ENCODE results near the gene CLEC2A.

Gene CLEC2A

DNA sequence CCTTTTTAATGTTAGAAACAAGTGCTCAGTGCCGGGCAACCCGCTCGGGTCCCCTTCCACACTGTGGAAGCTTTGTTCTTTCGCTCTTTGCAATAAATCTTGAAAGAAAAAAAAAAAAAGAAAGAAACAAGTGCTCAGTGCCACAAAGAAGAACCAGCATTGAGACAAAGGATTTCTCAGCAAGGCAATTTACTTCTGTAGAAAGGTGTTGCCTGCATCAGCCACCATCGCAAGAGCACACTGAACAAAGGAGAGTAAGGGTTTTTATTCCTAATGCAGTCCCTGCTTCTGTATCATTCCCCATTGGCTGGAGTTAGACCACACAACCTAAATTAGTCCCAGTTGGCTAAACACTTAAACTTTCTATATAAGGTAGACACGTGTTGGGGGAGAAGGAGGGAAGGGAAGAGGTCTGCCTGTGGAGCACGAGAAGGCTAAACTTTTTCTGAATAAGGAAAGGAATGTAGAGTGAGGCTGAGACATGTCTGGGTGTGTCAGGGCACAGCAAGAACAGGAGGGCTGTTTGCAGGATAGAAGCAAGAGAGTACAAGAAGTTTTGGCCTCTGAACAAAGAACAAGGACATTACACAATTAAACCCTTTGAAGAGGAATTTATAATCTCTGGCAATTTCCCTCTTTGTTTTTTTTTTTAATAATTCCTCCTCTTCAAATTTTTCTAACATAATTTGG is 29.5 kb downstream of the CLEC2A start:
- TF ChIP-seq, protein P1, sequence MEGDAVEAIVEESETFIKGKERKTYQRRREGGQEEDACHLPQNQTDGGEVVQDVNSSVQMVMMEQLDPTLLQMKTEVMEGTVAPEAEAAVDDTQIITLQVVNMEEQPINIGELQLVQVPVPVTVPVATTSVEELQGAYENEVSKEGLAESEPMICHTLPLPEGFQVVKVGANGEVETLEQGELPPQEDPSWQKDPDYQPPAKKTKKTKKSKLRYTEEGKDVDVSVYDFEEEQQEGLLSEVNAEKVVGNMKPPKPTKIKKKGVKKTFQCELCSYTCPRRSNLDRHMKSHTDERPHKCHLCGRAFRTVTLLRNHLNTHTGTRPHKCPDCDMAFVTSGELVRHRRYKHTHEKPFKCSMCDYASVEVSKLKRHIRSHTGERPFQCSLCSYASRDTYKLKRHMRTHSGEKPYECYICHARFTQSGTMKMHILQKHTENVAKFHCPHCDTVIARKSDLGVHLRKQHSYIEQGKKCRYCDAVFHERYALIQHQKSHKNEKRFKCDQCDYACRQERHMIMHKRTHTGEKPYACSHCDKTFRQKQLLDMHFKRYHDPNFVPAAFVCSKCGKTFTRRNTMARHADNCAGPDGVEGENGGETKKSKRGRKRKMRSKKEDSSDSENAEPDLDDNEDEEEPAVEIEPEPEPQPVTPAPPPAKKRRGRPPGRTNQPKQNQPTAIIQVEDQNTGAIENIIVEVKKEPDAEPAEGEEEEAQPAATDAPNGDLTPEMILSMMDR (IDR thresholded peaks at IDR 0.05; ENCODE audit: extremely low read depth, missing control alignments): no peak
- no peak for DNase-seq (ENCODE audit: low spot score)

DNA sequence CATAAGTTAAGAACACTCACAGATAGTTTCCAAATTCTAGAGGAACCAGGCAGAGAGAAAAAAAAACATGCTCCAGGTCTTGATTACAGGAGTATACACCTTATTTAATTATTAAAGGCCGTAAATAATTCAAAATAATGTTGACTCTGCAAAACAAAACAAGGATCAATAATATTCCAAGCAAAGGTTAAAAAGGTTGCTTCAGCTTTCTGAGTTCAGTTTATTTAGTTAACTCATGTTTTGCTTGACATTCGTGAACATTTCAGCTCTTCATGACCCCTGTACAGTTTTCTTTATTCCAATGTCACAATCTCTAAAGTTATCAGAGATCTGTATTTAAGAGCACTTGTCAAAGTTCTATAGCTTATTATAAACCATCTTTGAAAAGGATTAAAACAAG is 31.2 kb downstream of the CLEC2A start:
- TF ChIP-seq, protein P1 (IDR thresholded peaks at IDR 0.05; ENCODE audit: extremely low read depth, missing control alignments): no peak

DNA sequence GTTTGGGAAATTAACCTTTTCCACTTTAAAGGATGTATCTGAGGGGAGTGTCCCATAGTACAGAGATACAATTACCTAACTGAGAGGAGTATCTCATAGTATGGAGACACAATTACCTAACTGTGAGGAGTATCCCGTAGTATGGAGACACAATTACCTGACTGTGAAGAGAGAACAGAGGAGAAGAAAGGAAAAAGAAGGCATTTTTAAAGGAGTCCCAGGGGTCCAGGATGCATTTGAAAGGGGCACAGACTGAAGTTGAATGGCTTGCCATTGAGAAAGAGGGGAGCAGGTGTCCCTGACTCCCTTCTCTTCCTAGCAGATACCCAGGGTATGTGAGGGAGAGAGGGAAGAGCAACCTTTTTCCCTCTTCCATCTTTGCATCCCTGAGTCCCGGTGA is 33.0 kb downstream of the CLEC2A start:
- TF ChIP-seq, protein P1 (IDR thresholded peaks at IDR 0.05; ENCODE audit: extremely low read depth, missing control alignments): no peak
- DNase-seq (ENCODE audit: low spot score): no peak

More for the DNA sequence above, 31.2 kb downstream of the CLEC2A start:
- DNase-seq (ENCODE audit: low spot score): no peak

DNA sequence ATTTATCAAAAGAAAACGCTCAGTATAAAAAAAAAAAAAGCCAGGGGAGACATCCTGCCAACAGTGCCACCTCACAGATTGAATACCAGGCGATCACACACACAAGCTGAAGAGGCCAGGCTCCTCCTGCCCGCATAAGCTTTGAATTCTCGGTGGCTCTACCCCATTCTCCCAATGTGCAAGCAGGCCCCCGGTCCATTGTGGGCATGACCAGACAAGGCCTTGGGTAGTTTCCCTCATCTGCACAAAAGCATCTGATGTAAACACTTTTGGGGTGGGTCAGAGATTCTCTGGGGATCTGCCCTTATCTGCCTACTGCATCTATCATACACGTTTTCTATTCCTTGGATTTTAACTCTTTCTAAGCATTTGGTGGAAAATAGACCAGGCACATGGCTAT is 34.6 kb downstream of the CLEC2A start:
- TF ChIP-seq, protein P1 (IDR thresholded peaks at IDR 0.05; ENCODE audit: extremely low read depth, missing control alignments): no peak
- DNase-seq (ENCODE audit: low spot score): no peak

DNA sequence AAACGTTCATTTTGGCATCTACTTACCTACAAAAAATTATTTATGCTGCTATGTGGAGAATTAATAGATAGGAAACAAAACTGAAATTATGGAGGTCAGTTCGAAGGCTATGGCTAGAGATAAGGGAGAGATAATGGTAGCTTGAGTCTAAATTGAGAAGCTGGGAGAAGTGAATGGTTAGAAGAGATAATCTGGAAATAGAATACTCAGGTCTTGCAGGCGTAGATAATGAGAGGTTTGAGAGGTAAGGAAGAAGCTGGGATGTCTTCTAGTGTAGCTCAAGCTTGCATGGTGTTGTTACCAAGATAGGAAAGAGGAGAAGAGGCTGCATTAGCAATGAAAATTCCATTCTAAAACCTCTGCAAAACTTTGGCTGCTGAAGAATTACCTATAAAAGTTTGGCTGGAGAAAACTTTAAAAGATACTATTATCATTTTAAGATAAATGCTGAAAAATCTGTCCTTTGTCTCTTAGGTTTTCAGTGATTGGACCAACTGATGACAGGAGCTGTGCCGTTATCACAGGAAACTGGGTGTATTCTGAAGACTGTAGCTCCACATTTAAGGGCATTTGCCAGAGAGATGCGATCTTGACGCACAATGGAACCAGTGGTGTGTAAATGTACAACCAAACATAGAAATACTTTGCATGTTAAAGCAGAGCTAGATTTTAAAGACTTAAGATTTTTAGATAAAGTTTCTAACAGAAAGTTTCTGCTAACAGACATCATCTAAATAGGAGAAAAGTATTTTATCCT is 36.8 kb downstream of the CLEC2A start:
- TF ChIP-seq, protein P1 (IDR thresholded peaks at IDR 0.05; ENCODE audit: extremely low read depth, missing control alignments): no peak

DNA sequence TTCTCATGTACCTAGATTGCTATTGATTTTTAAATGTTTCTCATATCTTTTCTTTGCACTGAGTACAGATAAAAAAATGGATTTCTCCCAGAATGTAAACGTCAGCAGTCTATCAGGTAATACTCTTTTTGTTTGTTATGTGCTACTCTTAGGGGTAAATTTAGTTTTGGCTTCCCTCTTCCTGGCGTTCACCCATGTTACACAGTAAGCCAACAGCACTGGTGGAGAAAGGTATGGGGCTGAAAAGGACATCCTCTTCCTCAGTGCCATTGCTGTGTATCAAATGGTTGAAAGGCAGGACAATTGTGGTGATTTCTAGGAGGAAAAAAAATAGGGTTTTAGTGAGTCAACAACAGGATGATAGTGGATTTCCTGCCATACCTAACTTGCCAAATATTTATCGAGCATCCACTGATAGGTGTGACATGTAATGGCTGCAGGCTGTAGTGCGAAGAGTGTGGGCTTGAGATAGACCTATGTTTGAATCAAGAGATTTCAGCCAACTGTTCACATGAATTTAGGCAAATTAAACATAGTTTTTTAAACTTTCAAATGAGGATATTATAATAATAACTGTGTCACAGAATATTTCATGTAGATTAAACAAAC is 43.4 kb downstream of the CLEC2A start:
- TF ChIP-seq, protein P1 (IDR thresholded peaks at IDR 0.05; ENCODE audit: extremely low read depth, missing control alignments): no peak
- no peak for DNase-seq (ENCODE audit: low spot score)

More for the DNA sequence above, 36.8 kb downstream of the CLEC2A start:
- no peak for DNase-seq (ENCODE audit: low spot score)

DNA sequence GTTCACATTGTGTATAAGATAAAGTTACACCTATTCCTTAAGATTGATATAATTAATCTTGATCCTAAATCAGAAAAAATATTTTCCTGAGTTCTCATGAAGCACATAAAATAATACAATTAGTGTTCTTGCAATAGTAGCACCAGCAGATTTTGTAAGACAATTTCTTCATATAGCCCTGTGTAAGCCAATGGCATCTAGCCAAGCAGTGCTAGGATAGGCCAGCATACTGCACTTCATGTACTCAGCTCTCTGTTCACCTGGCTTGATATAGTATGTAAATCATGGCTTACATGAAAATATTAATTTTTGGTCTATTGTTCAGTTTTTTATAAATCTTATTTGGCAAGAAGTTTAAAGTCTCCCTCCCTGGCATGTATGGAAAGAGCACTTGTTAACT is 49.0 kb downstream of the CLEC2A start:
- no peak for DNase-seq (ENCODE audit: low spot score)
- TF ChIP-seq, protein P1 (IDR thresholded peaks at IDR 0.05; ENCODE audit: extremely low read depth, missing control alignments): no peak
